RCC 7860 (cell line): ENCODE data around the gene PRDM11.

ENCODE experiments used
- DNase-seq: peaks from one replicate; pipeline ENCODE4 v3.0.0-alpha.2; 2015; ENCODE audit warnings: low spot score
- FAIRE-seq: peaks from 2 replicates; lab custom pipeline; 2012; peaks lifted over from hg19 to GRCh38; lab: Jason Lieb, UNC

The PRDM11 gene

DNA sequence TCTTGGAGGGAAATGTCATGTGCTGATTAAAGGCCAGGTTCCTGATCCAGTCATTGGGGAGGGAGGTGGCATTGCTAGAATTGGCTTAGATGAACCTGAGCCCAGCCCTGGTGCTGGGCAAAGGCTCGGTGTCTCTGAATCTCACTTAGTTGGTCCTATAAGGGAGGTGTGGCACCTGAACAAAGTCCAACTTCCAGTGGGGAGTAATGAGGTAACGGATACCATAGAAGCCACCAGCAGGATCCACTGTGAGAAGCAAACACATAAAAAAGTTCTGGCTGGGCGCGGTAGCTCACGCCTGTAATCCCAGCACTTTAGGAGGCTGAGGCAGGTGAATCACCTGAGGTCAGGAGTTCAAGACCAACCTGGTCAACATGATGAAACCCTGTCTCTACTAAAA lies 26.6 kb downstream of the PRDM11 start:
- FAIRE-seq: no peak
- no peak for DNase-seq

DNA sequence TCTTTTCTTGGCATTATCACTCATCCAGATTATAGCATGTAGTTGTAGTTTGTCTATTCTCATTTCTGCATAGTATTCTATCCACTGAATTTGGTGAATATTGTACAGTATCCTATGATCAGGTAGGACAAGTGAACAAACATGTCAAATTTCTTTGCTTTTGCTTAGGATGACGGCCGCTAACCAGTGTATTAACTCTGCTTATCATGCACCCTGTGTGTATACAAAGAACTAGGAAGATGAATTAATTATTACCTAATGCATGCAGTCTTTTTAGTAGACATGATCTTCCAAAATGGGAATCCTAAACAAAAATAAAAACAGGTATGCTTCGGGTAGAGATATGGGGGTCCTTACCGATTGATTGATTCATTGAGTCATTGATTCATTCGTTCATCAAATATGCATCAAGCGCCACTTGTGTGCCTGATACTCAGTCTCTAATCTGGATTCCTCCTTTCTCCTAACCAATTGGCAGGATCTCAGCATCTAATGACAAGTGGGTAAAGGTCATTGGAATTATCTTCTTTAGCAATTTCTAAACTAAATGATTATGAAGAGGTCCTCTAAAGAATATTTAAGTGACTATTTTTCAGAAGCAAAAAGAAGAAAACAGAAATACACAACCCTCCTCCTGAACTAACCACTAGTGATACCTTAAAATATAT lies 27.9 kb downstream of the PRDM11 start:
- FAIRE-seq (no peak), DNase-seq (no peak)

- no peak for FAIRE-seq
- no peak for DNase-seq
Observed at GRCh38 chr11:45174963-45175362, 28.5 kb downstream of the PRDM11 start.

DNA sequence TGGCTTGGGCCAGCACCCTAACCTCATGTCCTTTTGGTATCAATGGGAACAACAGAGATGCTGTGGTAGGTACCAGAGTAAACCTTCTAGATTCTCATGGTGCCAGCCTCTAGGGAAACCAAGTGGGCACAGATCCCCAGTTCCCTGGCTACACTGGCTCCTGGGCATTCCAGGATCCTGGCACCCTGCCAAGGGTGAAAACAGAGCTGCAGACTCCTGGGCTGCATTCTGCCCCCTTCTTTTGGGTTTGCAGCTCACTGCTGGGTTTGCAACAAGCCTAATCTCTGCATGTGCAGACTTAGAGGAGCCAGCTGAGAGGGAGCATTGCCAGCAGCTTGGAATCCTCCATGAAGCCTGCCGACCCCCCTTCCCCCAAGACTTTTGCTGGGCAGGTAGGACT lies 30.6 kb downstream of the PRDM11 start:
- DNase-seq (no peak), FAIRE-seq (no peak)

GRCh38 chr11:45178223-45178622 lies 31.8 kb downstream of the PRDM11 start:
- FAIRE-seq: no peak

GRCh38 chr11:45178890-45179671 lies 32.6 kb downstream of the PRDM11 start:
- FAIRE-seq: no peak

More at GRCh38 chr11:45178223-45178622, 31.8 kb downstream of the PRDM11 start:
- DNase-seq: no peak

GRCh38 chr11:45179686-45180178 lies 33.3 kb downstream of the PRDM11 start:
- DNase-seq (no peak), FAIRE-seq (no peak)

More at GRCh38 chr11:45178890-45179671, 32.6 kb downstream of the PRDM11 start:
- peak; percentile 19 for DNase-seq

GRCh38 chr11:45180179-45180847 lies 33.9 kb downstream of the PRDM11 start:
- DNase-seq (peak; percentile 47), FAIRE-seq (no peak)

GRCh38 chr11:45180848-45181192 lies 34.4 kb downstream of the PRDM11 start:
- FAIRE-seq (no peak), DNase-seq (peak; percentile 44)

DNA sequence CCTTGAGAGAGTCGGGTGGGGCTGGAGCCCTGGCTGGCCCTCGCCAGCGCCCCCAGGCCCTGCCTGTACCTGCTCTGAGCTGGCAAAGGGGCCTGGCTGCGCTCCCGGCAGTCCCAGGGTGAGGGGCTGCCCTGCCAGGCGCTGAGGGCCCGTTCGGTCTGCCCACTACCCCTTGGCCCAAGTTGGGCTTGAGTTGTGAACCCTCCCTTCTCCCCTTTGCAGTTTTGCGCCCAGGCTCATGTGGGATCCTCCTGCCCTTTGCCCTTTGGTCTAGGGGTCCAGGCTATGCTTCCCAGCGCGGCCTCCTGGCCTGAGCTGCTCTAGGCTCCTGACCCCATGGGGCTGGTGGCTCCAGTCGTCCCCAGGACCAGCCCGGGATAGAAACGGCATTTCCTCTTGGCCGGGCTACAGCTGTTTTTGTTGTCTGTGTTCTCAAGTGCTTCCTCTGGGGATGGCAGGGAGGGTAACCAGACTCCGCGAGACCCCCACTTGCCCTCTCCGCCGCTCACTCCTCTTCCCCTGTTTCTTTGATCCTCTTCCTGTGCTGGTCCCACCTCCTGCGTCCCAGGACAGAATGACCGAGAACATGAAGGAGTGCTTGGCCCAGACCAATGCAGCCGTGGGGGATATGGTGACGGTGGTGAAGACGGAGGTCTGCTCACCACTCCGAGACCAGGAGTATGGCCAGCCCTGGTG lies 34.9 kb downstream of the PRDM11 start:
- FAIRE-seq (no peak), DNase-seq (no peak)

DNA sequence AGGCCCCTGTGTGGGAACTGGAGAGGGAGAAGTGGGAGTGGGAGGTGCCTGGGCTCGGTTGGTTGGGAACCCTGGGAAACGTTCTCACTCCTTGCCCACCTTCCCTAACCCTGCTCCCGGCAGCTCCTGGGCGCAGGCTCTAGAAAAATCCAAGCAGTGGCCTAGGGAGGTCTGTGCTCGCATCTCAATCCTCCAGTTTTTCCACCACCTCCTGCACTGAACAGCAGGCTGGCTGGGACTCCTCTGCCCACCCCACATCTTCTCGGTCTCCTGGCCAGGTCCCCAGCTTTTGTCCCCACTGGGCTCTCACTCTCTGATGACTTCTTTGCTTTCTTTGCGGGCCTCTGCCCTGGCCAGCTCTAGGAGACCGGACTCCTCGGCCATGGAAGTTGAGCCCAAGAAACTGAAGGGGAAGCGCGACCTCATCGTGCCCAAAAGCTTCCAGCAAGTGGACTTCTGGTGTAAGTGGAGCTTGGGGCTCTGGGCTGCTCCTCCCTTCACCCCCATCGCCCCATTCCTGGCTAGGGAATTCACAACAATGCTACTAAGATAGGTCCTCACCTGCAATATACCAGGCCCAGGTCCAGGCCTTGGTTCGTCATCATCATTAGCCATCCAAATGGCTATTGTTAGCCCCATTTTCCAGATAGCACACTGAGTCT lies 35.6 kb downstream of the PRDM11 start:
- DNase-seq (no peak), FAIRE-seq (no peak)

- no peak for DNase-seq
- FAIRE-seq: no peak
Observed at GRCh38 chr11:45182902-45183301, 36.5 kb downstream of the PRDM11 start.

- FAIRE-seq (no peak), DNase-seq (no peak)
Observed at GRCh38 chr11:45184640-45185039, 38.2 kb downstream of the PRDM11 start.

DNA sequence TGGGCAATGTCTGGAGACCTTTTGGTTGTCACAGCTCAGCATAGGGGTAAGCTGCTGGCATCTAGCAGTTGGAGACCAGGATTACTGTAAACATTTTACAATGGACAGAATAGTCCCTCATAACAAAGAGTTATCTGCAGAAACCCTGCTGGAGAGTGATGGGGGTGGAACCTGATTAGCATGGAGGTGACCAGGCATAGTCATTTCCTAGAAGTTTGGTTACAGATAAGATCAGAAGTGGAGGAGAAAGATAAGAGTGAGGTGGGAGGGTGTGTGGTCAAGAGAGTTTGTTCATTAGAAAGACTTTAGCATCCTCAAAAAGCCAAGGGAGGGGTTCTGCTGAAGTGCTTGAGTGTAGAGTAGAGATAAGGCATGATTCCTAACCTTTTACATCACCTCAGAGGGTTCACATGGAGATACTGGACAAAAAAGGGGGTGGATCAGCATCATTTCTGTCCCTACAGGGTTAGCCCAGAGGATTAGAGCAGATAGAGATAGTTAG lies 38.8 kb downstream of the PRDM11 start:
- no peak for DNase-seq
- no peak for FAIRE-seq

- DNase-seq (no peak), FAIRE-seq (no peak)
Observed at GRCh38 chr11:45187375-45187774, 40.9 kb downstream of the PRDM11 start.

DNA sequence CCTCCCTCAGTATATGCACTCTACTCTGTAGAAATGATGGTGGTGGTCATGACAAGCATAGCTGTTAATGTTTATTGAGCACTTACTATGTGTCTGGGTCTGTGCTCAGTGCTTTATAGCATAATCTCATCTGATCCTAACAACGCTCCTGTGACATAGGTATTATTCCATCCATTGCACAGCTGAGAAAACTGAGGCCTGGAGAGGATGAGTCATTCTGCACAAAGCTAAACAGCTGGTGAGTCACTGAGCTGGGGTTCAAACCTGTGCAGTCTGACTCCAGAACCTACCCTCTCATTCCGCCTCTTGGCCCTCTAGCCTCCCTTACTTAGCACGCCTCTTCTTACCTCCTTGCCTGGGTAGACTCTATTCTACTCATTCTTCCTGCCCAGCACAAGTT lies 41.7 kb downstream of the PRDM11 start:
- no peak for FAIRE-seq
- DNase-seq: no peak

GRCh38 chr11:45189230-45189629 lies 42.8 kb downstream of the PRDM11 start:
- DNase-seq (no peak), FAIRE-seq (no peak)

- FAIRE-seq: no peak
Observed at GRCh38 chr11:45193695-45194094, 47.3 kb downstream of the PRDM11 start.

GRCh38 chr11:45204761-45205160 lies 58.3 kb downstream of the PRDM11 start:
- DNase-seq: no peak
- FAIRE-seq: no peak

More at GRCh38 chr11:45193695-45194094, 47.3 kb downstream of the PRDM11 start:
- no peak for DNase-seq

- DNase-seq (no peak), FAIRE-seq (no peak)
Observed at GRCh38 chr11:45205978-45206377, 59.5 kb downstream of the PRDM11 start.
